ENCODE data around the gene TMEM123.

TMEM123 gene

DNA sequence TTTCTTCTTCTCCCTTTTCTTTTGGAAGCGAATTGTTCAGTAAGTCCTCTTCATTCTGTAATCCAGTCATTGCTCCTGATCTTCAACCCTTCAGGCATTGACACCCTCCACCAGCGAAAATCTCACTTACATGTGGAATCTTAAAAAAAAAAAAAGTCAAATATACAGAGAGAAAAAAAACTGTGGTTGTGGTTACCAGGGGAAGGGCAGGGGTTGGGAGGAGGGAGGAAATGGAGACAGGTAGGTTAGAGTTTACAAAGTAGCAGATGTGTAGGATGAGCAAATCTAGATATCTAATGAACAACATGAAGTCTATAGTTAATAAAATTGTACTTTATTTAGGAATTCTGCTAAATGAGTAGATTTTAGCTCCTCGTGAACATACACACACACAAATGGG is 17.7 kb upstream of the TMEM123 start:
- no peak for DNase-seq

DNA sequence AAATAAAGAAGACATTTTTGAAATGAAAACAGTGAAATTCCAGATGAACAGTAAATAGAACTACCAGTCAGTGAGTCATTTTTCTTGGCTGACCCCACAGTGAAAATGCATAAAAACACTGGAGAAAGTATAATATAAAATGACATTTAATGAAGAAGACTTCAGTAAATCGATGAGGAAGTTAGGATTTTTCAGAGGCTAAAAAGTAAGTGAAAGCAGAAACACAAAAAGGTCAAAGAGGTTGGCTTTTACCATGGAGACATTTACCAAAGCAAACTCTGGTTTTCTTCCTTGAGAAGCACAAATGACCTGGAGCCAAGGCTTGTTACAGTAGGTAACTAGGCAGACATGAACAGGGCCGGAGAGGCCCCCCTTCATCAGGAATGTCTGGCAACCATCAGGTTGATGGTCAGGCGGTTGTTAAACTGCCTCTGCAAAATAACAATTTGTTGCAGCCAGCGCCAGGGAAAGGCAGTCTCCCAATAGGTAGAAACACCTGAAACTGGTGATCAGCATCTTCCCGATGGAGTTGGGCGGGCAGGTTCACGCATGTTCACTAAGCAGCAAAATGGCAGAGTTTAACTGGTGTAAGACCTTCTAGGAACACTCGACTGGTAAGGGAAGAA is 16.7 kb upstream of the TMEM123 start:
- no peak for DNase-seq

DNA sequence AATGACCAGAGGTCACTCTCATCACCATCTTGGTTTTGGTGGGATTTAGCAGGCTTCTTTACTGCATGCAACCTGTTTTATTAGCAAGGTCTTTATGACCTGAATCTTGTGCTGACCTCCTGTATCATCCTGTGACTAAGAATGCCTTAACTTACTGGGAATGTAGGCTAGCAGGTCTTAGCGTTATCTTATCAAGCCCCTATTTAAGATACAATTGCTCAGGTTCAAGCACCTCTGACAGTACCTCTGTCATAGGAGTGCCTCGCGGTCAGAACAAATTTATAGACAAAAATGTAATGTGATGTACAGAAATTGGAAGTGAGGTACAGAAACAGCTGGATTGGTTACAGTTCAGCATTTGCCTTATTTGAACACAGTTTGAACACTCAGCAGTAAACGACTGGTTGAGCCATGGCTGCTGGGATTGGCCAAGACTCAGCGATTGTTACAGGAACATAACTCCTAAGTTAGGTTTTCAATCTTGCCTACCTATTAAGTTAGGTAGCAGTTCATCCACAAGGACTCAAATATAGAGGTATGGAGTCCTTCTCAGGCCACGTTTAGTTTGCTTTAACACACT is 16.1 kb upstream of the TMEM123 start:
- DNase-seq, result no peak

DNA sequence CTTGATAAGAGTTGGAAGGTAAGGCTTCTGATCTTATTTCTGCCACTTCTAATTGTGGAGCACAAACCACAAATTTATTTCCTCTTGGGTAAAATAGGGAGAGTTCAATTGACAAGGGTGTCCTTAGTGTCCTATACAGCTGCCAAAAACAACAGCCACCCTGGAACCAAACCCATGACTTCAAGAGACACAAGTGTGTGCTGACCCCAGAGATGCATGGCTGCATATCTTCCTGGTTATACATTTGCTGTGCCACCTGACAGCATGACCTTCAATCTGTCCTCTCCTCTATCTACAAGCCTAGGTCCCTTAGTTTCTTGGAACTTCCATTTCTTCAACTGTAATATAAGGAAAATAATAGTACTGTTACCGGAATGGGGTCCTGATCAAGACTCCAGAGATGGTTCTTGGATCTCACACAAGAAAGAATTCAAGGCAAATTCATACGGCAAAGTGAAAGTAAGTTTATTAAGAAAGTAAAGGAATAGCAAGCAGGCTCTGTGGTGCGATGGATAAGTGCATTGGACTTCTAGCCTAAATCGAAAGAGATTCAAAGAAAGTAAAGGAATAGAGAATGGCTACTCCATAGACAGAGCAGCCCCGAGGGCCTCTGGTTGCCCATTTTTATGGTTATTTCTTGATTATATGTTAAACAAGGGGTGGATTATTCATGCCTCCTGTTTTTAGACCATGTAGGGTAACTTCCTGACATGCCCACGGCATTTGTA is 15.5 kb upstream of the TMEM123 start:
- no peak for DNase-seq

DNA sequence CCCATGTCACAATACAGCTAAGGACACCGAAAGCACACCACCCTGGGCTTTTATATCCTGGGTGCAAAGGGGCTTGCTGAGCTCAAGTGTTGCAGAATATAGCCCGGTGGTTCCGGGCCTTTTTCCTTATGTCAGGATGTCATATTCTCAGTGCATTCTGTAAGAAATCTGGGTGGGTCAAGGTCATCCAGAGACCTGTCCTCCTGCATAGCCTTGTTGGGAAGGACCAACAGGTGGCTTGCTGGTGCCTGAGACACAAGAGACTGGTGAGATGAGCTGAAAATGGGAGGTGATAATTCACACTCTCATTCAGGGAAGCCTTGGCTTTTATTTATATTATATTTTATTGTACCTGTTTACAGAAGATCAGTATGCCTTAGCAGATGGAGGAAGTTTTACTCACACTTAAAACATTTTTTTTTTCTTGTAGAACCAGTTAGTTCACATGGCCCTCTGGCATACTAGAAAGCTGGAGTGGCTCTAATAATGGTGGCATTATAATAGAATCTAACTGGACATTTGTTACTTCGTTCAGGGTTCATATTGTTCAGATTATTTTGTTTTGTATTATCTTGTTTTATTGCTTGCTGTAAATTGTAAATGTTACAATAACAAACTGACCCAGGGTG is 14.6 kb upstream of the TMEM123 start:
- no peak for DNase-seq

DNA sequence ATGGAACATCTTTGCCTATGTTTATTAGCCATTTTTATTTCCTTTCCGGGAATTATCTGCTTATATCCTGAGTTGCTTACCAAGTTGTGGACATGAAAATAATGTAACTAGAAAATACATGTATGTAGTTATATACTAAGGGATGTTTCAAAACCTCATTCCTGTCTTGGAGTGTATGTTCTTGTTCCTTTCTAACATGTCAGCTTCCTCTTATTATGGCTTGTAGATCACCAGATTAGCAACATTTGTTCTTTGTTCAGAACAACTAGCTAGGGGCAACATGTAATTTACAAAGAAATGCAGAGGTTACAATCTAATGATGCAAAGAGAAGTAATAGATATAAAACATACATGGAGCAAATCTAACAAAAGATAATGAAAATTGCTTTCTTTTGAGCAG is 13.1 kb upstream of the TMEM123 start:
- no peak for DNase-seq

DNA sequence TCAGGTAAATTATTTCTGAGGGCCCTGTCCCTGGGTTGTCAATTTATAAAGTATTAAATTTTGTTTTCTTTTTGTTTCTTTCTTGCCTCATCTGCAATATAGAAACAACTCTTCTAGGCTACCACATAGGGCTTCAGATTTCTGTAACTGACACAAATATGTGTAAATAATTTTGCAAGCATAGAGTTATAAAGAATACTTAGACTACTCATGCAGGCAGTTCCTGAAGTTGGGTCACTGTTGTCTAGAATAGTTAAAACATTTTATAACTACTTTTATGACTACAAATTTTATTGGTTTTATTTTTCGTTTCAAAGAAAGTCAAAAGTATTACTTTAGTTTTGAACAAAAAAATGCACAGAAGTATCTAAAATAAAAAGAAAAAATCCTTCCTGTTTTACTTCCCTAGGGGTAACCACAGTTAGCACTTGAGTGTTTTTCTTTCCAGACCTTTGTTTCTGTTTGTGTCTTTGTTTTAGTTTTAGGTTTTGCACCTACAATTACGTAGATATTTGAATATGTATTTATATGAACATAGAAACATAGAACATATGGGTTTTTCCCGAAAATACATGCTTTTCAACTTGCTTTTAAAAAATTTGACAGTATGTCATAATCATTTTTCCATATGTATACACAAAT is 12.4 kb upstream of the TMEM123 start:
- DNase-seq, result no peak

DNA sequence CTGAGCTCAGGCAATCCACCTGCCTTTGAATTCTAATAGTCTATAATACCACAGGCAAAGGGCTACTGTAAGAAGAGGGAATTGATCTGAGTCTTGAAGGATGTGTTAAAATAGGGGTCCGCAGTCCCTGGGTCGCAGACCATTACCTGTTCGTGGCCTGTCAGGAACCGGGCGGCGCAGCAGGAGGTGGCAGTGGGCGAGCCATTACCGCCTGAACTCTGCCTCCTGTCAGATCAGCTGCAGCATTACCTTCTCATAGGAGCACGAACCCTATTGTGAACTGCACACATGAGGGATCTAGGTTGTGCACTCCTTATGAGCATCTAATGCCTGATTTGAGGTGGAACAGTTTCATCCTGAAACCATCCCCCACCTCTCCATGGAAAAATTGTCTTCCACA is 11.5 kb upstream of the TMEM123 start:
- no peak for DNase-seq

DNA sequence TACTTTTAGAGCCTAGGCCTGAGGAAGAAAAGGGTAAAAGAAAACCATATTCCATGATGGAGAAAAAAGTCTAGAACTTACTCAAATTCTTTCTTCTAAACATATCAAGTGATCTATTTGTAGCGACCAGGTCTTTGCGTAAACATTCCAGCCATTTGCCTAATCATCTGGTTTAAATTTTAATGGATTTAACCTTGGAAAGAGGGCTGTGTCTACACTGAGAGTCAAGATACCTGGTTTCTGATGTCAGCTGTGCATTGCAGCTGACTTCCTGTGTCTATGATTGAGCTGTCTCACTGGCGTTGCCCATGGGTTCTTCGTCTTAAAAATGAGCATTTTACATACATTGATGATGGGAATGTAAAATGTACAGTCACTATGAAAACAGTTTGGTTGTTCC is 10.0 kb upstream of the TMEM123 start:
- DNase-seq, result no peak

DNA sequence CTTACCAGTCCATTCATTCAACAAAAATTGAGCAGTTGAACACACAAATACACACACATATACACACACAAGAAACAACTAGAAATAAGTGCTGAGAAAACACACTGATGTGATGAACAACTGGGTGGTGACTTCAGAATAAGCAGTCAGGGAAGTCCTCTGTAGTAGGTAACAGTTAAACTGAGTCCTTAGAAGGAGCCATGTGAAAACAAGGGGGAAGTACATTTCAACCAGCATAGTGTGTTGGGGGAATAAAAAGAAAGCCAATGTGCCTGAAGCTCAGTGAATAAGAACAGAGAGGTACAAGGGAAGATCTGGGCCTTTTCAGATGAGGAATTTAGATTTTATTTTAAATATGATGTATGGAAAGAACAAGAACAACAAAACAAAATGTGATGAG is 6.8 kb upstream of the TMEM123 start:
- no peak for DNase-seq

DNA sequence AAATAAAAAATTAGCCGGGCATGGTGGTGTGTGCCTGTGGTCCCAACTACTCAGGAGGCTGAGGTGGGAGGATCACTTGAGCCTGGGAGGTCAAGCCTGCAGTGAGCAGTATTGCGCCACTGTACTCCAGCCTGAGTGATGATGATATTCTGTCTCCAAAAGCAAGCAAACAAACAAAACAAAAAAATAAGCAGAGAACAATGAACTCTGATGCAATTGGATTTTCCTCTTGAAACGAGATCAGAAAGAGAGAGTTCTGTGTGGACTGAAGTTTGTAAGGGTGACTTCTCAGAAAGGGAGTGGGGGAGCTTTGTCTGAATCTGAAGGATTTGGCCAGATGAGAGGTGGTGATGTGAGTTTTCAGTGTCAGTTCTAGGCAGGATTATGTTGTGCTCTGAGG is 6.0 kb upstream of the TMEM123 start:
- DNase-seq, result no peak

DNA sequence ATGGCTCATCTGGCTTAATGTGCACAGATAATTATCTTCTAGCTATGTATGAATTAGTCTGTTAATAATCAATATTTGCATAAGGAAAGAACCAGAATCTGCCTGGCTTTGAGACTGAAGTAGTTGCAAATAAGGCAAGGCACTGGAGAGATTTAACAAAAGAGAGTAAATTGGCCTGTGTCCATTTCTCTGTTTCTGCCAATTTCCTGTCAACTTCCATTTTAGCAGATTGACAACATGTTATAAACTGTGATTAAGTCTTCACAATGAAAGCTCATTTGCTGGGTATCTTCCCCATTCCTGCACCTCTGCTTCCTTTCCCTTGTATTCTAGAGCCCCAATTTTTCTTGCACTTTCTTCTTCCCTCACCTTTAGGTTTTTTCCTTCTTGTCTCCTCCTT is 5.3 kb upstream of the TMEM123 start:
- DNase-seq, result no peak

DNA sequence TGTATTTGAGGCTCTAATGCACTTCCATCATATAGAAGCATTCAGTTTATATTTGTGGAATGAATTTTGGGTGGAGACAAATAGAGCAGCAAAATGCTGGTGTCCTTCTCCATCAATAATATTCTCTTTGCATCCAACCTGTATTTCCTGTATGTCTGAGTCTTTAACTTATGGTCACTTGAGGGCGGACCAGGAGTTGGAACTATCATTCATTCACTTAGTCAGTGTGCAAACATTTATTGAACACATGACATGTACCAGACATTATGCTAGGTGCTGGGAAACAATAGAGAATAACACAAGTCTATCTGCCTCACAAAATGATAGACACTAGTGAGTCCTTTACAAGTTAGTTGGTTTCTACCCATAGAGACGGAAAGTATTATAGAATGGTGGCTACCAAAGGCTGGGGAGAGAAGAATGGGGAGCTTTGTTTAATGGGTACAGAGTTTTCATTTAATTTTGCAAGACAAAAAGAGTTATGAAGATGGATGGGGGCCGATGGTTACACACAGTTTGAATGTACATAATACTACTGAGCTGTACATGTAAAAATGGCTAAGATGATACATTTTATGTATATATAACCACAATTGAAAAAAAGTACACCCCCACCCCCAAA is 4.6 kb upstream of the TMEM123 start:
- no peak for DNase-seq

DNA sequence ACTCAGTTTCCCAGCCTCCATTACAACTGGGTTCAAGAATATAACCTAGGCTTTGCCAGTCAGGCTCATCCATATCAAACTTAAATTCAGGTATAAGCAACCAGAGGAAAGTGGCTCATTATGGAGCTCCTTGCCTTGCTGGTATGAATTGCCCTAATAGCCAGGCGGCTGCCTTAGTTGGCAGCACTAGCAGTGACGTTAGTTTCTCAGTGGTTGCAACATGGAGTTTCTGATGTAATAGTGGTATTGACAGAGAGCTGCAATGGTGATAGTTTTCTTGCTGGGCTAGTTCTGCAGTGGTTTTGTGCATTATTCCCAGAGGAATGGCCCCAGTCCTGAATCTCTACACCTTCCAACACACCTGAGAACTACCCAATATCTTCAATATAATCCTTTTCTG is 3.8 kb upstream of the TMEM123 start:
- no peak for DNase-seq

DNA sequence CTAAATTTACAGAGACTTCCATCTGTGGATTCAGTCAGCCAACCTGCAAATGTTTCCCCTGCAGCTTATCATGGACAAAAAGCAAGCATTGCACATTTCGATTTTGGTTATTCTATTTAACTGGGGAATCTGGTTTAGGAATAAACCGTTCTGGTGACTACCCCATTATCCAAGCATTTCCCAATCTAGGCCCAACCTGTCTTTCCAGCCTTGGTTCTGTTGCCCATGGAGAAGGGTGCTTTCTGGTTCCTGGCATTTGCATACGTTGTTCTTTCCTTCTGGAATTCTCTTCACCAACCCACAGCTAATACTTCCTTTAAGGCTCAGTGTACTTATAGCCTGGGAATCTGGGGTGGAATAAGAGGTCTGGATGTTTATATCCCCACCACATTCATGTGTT is 1.4 kb upstream of the TMEM123 start:
- no peak for DNase-seq

DNA sequence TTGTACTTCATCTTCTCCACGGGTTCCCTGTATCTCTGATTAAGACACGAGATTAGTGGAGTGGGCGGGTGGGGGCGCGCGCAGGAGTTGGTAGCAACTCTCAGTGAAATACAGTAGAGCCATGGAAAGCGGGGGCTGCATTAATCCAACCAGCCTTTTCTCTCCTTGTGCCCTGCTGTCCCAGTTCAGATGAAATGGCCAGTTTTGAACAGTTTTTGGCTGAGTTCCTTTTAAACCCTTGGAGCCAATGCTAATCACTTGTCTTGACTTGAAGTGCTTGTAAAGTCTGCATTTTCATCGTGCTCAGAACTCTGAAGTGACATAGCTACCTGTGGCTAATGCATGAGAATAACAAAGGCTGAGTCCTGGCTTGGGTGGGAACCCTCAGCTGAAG is 734 bp upstream of the TMEM123 start:
- DNase-seq, result no peak

DNA sequence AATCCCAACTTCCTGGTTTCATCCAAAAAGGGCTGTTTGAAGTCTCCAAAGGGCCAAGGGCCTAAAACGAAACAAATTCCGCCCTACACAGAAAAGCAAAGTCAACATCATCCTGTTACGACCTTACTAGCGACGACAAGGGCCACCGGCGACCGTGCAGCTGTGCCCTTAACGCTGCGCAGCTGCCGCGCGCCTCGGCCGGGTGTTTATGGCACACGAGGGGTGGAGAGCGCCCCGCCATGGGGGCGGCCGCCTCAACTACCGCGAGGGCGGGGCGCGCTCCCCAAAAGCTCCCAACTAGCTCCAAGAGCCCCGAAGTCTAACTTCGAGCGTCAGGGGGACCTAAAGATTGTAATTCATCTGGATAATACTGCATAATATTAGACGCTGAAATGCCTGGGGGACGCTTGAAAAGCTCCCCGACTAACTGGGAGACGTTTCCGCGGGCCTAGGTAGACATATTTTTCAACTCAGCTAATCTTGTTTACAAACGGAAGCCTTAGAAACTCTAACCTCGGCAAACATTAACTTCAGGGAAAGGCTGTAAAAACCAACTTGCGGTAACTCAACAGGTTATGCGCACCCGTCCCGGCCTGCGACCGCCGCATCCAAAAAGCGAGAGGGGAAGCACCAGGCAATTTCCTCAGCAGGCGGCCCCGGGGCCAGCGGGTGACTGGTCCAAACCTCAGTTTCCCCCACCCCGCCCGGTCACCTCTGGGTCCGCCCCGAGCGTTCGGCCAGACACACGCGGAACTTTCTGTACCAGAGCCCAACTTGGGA is 694 bp downstream of the TMEM123 start:
- DNase-seq, result peak; percentile 79

DNA sequence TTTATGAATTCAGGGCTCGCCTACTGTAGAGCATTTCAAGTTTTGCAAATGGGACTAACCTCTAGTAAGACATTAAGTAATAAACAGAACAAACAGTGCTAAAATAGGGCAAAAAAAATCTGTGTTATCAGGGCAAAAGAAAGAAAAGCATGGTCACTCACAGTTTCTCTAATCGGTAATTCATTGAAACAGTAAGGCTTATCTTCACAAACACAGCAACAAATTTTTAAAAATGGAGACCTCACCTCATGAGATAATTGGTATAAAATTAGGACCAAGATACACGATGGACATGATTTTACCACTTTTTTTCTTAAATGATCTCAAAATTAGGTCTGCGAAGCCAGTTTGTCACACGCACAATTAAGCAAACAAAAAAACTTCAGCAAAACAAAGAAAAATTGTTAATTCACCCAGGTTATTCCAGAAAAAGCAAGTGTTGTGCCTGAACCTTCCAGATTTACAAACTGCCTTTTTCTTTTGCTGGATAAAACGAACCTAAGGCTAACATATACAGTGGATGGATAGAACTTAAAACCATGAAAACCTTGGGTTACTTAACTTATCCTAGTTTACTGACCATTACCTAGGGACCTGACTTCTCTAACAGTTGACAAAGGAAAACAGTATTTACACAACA is 1.4 kb downstream of the TMEM123 start:
- DNase-seq, result no peak

DNA sequence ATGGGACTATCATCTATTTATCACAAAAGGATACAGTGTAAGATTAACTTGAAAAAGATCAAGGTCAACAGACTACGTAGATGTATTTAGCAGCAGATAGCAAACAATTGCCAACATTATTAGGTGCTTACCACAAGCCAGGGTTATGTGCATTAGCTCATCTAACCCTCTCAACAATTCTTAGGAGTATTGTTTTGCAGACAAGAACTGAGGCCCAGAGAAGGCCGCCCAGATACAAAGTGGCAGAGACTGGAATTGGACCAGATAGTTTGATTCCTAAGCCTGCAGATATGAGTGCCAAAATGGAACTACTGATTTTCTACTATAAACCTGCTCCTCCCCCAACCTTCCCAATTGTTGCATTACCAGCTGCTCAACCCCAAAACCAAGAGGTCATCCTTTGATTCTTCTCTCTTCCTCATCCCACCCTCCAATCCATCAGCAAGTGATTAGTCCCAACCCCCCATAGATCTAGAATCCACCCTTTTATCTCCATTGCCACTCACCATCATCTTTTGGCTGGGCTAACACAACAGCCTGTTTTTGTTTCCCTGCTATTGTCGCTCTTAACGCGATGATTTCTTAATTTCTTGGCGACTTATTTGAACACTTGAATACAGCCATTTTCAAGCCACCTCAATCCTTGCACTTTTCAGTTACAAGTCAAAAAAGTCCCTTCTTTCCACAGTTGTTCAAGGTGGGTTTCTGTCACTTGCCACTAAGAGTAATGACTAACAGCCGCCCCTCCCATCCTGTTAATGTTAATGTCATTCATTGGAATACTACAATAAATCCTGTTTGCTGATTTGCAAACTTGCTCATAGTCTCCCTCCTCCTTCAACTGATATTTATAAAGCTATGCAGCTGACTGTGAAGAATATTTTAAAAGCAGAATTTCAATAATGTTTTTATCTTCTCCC is 2.7 kb downstream of the TMEM123 start:
- no peak for DNase-seq

DNA sequence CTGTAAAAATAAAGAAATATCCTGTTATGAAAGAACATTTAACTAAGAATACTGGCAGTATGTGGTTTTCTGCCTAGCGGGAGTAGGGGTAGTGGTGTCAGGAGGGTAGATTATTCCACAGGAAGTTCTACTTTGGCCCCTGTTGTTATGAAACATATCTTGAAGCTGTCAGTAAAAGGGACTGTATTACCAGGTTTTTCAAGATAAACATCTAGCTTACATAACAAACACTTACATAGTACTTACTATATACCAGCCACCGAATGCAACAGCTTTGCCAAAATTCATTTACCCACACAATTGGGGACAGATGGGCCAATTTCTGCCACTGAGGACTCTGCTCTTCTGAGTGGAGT is 3.7 kb downstream of the TMEM123 start:
- DNase-seq, result no peak

Data from activated naive CD4-positive, alpha-beta T cell treated with Interleukin-2 at 50 U/mL for 16 hours (primary cell).